HEK293 (cell line): ENCODE data around the gene KANSL1L.

ENCODE experiments used
- CTCF ChIA-PET: fragments of 350-600 bp; formaldehyde crosslinking; extraction: SDS; loops from one replicate; lab custom pipeline; 2021; ENCODE audit warnings: antibody characterized with exemption; lab: Yijun Ruan, JAX
- POLR2A ChIA-PET: fragments of 300-600 bp; formaldehyde crosslinking; extraction: SDS; loops from one replicate; lab custom pipeline; 2020; ENCODE audit warnings: antibody characterized with exemption, inconsistent platforms; lab: Yijun Ruan, JAX
- H3K27ac ChIP-seq: fragments of 200-500 bp; sonication (Bioruptor generic); 2 replicates; pipeline ENCODE4 v1.5.1; 2014; ENCODE audit warnings: low read depth, low read length, control low read depth, inconsistent platforms; ENCODE audit errors: extremely low read depth
- H3K36me3 ChIP-seq, 2 experiments: fragments of 200-500 bp in 1 of 2; sonication (Bioruptor generic) in 1 of 2; 1 replicate in 1 of 2; 2 replicates in 1 of 2; pipeline ENCODE4 v1.5.1; 2014 to 2017; ENCODE audit warnings: inconsistent platforms in 2 of 2, low read length in 2 of 2; ENCODE audit not compliant: control insufficient read depth in 2 of 2, insufficient read depth in 1 of 2
- H3K4me1 ChIP-seq: fragments of 200-500 bp; sonication (Bioruptor generic); 2 replicates; pipeline ENCODE4 v1.5.1; 2014; ENCODE audit warnings: mild to moderate bottlenecking, low read length, inconsistent platforms; ENCODE audit not compliant: control insufficient read depth, insufficient read depth
- H3K4me3 ChIP-seq: 2 replicates; pipeline ENCODE4 v1.5.1; 2011; ENCODE audit warnings: low read depth, mild to moderate bottlenecking, control low read depth, low read length, moderate library complexity
- H3K9me3 ChIP-seq: fragments of 200-500 bp; sonication (Bioruptor generic); 2 replicates; pipeline ENCODE4 v1.5.1; 2014; ENCODE audit warnings: low read depth, low read length, inconsistent platforms; ENCODE audit not compliant: control insufficient read depth, insufficient read depth
- CTCF ChIP-seq: fragments of 450-650 bp; formaldehyde crosslinking; IDR thresholded peaks from 2 replicates; pipeline ENCODE4 v1.5.1; 2016; ENCODE audit warnings: missing biosample characterization, missing genetic modification characterization
- EGR2 ChIP-seq: fragments of 450-650 bp; formaldehyde crosslinking; IDR thresholded peaks from 2 replicates; pipeline ENCODE4 v1.5.1; 2016; ENCODE audit warnings: low read depth, missing biosample characterization, missing genetic modification characterization
- HOXD13 ChIP-seq: sonication (generic); formaldehyde crosslinking; IDR thresholded peaks from 2 replicates; pipeline ENCODE4 v1.8.0; 2022; ENCODE audit warnings: missing genetic modification reagents, borderline replicate concordance
- KLF9 ChIP-seq: fragments of 450-650 bp; formaldehyde crosslinking; IDR thresholded peaks from 2 replicates; pipeline ENCODE4 v1.5.1; 2016; ENCODE audit warnings: missing biosample characterization, missing genetic modification characterization, low read depth
- SCRT2 ChIP-seq: fragments of 450-650 bp; formaldehyde crosslinking; IDR thresholded peaks from 2 replicates; pipeline ENCODE4 v1.5.1; 2016; ENCODE audit warnings: missing biosample characterization, missing genetic modification characterization
- TCF7L2 ChIP-seq: IDR thresholded peaks from 2 replicates; pipeline ENCODE4 v1.6.1; 2011; ENCODE audit warnings: low read depth, mild to moderate bottlenecking, inconsistent platforms, low read length, moderate library complexity, borderline replicate concordance
- ZBTB8A ChIP-seq: fragments of 450-650 bp; formaldehyde crosslinking; IDR thresholded peaks from 2 replicates; pipeline ENCODE4 v1.5.1; 2016; ENCODE audit warnings: missing biosample characterization, missing genetic modification characterization
- ZNF10 ChIP-seq: fragments of 450-650 bp; formaldehyde crosslinking; IDR thresholded peaks from 2 replicates; pipeline ENCODE4 v1.5.1; 2017; ENCODE audit warnings: missing biosample characterization, missing genetic modification characterization
- ZNF169 ChIP-seq: fragments of 450-650 bp; formaldehyde crosslinking; IDR thresholded peaks from 2 replicates; pipeline ENCODE4 v1.5.1; 2016; ENCODE audit warnings: missing biosample characterization, missing genetic modification characterization
- ZNF18 ChIP-seq: fragments of 450-650 bp; formaldehyde crosslinking; IDR thresholded peaks from 2 replicates; pipeline ENCODE4 v1.5.1; 2016; ENCODE audit warnings: missing biosample characterization, missing genetic modification characterization
- ZNF202 ChIP-seq: fragments of 450-650 bp; formaldehyde crosslinking; IDR thresholded peaks from 2 replicates; pipeline ENCODE4 v1.5.1; 2016; ENCODE audit warnings: missing biosample characterization, missing genetic modification characterization, borderline replicate concordance
- ZNF223 ChIP-seq: fragments of 450-650 bp; formaldehyde crosslinking; IDR thresholded peaks from 2 replicates; pipeline ENCODE4 v1.5.1; 2016; ENCODE audit warnings: missing biosample characterization, missing genetic modification characterization
- ZNF302 ChIP-seq: fragments of 450-650 bp; formaldehyde crosslinking; IDR thresholded peaks from 2 replicates; pipeline ENCODE4 v1.5.1; 2016; ENCODE audit warnings: missing biosample characterization, missing genetic modification characterization, low read depth
- ZNF324 ChIP-seq: fragments of 450-650 bp; formaldehyde crosslinking; IDR thresholded peaks from 2 replicates; pipeline ENCODE4 v1.5.1; 2016; ENCODE audit warnings: missing biosample characterization, missing genetic modification characterization
- ZNF350 ChIP-seq: fragments of 450-650 bp; formaldehyde crosslinking; IDR thresholded peaks from 2 replicates; pipeline ENCODE4 v1.5.0; 2017; ENCODE audit warnings: missing biosample characterization, mild to moderate bottlenecking, missing genetic modification characterization
- ZNF354C ChIP-seq: fragments of 450-650 bp; formaldehyde crosslinking; IDR thresholded peaks from 2 replicates; pipeline ENCODE4 v1.5.1; 2016; ENCODE audit warnings: missing biosample characterization, missing genetic modification characterization, low read depth, borderline replicate concordance
- ZNF530 ChIP-seq: fragments of 450-650 bp; formaldehyde crosslinking; IDR thresholded peaks from 2 replicates; pipeline ENCODE4 v1.5.1; 2016; ENCODE audit warnings: low read depth, missing biosample characterization, missing genetic modification characterization
- ZNF561 ChIP-seq: fragments of 450-650 bp; IDR thresholded peaks from 2 replicates; pipeline ENCODE4 v1.5.1; 2018; ENCODE audit warnings: missing biosample characterization, missing genetic modification characterization, borderline replicate concordance
- ZNF580 ChIP-seq: fragments of 450-650 bp; formaldehyde crosslinking; IDR thresholded peaks from 2 replicates; pipeline ENCODE4 v1.5.1; 2016; ENCODE audit warnings: missing biosample characterization, missing genetic modification characterization
- ZNF621 ChIP-seq: fragments of 450-650 bp; formaldehyde crosslinking; IDR thresholded peaks from 2 replicates; pipeline ENCODE4 v1.5.1; 2017; ENCODE audit warnings: missing biosample characterization, missing genetic modification characterization
- ZNF626 ChIP-seq: fragments of 450-650 bp; sonication (Bioruptor Pico); formaldehyde crosslinking; IDR thresholded peaks from 2 replicates; pipeline ENCODE4 v1.5.1; 2018; ENCODE audit warnings: missing biosample characterization, missing genetic modification characterization, inconsistent platforms
- ZNF654 ChIP-seq: fragments of 450-650 bp; formaldehyde crosslinking; IDR thresholded peaks from 2 replicates; pipeline ENCODE4 v1.5.1; 2016; ENCODE audit warnings: low read depth, missing biosample characterization, missing genetic modification characterization
- ZNF658 ChIP-seq: fragments of 450-650 bp; formaldehyde crosslinking; IDR thresholded peaks from 2 replicates; pipeline ENCODE4; 2016; ENCODE audit warnings: missing biosample characterization, missing genetic modification characterization
- ZNF768 ChIP-seq: fragments of 450-650 bp; formaldehyde crosslinking; IDR thresholded peaks from 2 replicates; pipeline ENCODE4 v1.5.1; 2018; ENCODE audit warnings: missing biosample characterization, mild to moderate bottlenecking, missing genetic modification characterization
- ZXDB ChIP-seq: fragments of 450-650 bp; formaldehyde crosslinking; IDR thresholded peaks from 2 replicates; pipeline ENCODE4 v1.5.1; 2016; ENCODE audit warnings: missing biosample characterization, missing genetic modification characterization

The KANSL1L gene

GRCh38 chr2:209977386-209978239 lies 193.6 kb downstream of the KANSL1L start:
- H3K4me3 ChIP-seq: no peak overlapping the region
- CTCF ChIA-PET: interaction anchor here (0.6 to 6.1 kb wide), 17 partner anchors 10 to 1618 kb away, joined by 3 to 44 read pairs (median 3); no protein-coding TSS in a partner anchor
- TF ChIP-seq CTCF (tag by site-specific recombination) (0 out of 2 replicates have a peak, but pooled peaks have one; percentile 13), ZNF169 (tag by site-specific recombination) (no peak), ZNF658 (tag by site-specific recombination) (no peak), ZNF10 (tag by site-specific recombination) (no peak), SCRT2 (tag by site-specific recombination) (no peak), TCF7L2 (no peak), ZNF561 (tag by site-specific recombination) (no peak), ZNF654 (tag by site-specific recombination) (peak; percentile 68), ZNF202 (tag by site-specific recombination) (no peak)
- TF ChIP-seq, all 188 proteins: peak for 2
- H3K9me3 ChIP-seq: no peaks in the 10 kb centered on the region
- POLR2A ChIA-PET: no interaction called here
- H3K36me3 ChIP-seq: no peaks in the 10 kb centered on the region
- no peak overlapping the region for H3K27ac ChIP-seq
- H3K4me1 ChIP-seq: peaks cover 5% of the 10 kb centered on the region; the same call in 1 of the 2 replicates

GRCh38 chr2:209976698-209977385 lies 194.4 kb downstream of the KANSL1L start:
- Histone ChIP-seq H3K9me3 (no peaks in the 10 kb centered on the region), H3K4me1 (peaks cover 5% of the 10 kb centered on the region; the same call in 1 of the 2 replicates), H3K36me3 (no peaks in the 10 kb centered on the region), H3K27ac (no peak overlapping the region), H3K4me3 (no peak overlapping the region)
- POLR2A ChIA-PET: no interaction called here
- CTCF ChIA-PET: interaction anchor here (0.6 to 6.1 kb wide), 13 partner anchors 9 to 1483 kb away, joined by 3 to 44 read pairs (median 3); no protein-coding TSS in a partner anchor
- TF ChIP-seq ZNF18 (tag by site-specific recombination): no peak
- TF ChIP-seq ZNF530 (tag by site-specific recombination): no peak
- TF ChIP-seq ZNF626: no peak
- TF ChIP-seq ZNF302 (tag by site-specific recombination): no peak
- no peak for TF ChIP-seq ZXDB (tag by site-specific recombination)
- no peak for TF ChIP-seq CTCF (tag by site-specific recombination)
- no peak for TF ChIP-seq ZNF223 (tag by site-specific recombination)
- TF ChIP-seq ZNF580 (tag by site-specific recombination): no peak
- no peak for TF ChIP-seq ZNF350 (tag by site-specific recombination)
- TF ChIP-seq ZNF621 (tag by site-specific recombination): no peak
- no peak for TF ChIP-seq KLF9 (tag by site-specific recombination)
- no peak for TF ChIP-seq ZNF768 (tag by site-specific recombination)
- no peak for TF ChIP-seq EGR2 (tag by site-specific recombination)
- no peak for TF ChIP-seq ZNF324
- no peak for TF ChIP-seq HOXD13 (CRISPR knock-in tag)
- no peak for TF ChIP-seq ZNF354C (tag by site-specific recombination)
- TF ChIP-seq ZBTB8A: no peak
